Measurements from ENCODE around the gene PTGDR.

The PTGDR gene

DNA sequence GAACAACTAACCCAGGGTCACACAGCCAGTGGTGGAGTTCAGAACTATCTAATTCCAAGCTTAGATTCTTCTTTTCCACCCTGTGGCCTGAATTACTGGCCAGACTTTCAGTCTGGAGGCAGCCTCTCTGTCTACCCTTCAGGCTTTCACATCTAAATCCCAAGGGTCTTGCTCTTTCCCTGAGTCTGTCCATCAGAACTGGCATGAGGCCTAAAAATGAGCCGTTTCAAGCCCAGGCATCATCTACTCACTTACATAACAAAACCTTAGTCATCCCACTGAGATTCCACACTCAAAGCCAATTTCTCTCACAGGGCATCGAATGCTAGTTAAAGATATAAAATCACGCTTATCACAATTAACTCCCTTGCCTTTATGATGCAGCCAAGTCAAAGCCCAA is 1.3 kb upstream of the PTGDR start:
- no peak for FAIRE-seq

DNA sequence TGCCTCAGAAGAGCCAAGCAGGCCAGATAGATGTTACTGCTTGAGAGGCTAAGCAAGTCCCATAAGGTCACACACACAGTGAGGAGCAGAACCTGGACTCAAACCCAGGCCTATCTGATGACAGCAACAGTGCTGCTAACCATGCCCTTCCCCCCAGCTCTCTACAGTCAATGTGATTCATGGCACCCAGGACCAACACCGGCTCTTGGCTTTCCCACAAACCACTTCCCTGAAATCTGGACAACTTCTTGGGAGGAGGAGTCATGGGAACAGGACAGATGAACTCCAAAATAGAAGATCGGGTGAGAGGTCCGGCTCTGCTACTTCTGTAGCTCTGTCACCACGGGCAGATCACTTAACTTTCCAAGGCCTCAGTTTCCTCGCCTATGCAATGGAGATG is 716 bp upstream of the PTGDR start:
- FAIRE-seq = no peak

DNA sequence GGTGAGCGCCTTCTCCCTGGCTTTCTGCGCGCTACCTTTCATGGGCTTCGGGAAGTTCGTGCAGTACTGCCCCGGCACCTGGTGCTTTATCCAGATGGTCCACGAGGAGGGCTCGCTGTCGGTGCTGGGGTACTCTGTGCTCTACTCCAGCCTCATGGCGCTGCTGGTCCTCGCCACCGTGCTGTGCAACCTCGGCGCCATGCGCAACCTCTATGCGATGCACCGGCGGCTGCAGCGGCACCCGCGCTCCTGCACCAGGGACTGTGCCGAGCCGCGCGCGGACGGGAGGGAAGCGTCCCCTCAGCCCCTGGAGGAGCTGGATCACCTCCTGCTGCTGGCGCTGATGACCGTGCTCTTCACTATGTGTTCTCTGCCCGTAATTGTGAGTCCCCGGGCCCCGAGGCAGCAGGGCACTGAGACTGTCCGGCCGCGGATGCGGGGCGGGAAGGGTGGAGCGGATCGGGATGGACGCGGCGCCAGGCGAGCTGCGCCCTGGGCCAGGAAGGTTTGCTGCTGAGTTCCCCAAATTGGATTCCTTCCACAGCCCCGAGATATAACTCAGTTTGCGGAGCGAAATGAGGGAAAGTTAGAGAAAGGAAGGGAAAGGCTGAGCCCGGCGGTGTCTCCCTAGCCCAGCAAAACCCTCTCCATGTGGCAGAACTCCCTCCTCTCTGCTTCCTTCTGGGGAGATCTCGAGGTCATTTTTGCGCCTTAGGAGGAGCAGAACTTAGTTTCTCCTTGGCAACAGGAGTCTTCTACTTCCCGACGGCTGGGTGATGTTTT is 972 bp downstream of the PTGDR start:
- FAIRE-seq = no peak

DNA sequence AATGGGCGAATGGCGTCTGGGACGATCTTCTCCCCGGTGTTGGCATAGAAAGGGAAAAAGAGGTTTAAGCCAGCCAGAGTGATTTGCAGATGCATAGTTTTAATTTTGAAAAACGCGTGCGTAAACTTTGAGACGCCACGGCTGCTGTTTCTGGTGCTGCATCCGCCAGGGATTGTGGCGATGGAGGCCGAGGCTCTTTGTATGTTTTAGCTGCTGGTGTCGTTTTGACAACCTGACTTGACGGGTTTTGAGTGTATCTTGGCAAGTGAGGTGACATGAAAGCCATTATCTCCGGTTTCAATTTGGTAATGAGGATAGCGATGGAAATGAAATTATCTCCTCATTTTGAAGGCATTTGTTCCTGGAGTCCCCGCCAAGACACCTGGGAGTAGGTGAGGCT is 1.6 kb downstream of the PTGDR start:
- FAIRE-seq = no peak

DNA sequence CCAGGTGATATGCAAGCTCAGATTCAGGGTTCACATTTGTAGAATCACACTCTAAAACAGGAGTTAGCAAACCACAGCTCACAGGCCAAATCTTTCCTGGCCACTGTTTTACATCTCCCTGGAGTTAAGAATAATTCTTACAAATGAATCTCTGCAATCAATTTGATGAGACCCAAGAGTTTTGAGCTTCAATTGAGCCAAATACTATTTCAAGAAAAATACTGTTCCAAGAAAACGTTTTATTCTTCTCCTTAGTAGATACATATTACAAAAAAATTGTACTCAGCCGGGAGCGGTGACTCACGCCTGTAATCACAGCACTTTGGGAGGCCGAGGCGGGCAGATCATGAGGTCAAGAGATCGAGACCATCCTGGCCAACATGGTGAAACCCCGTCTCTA is 2.5 kb downstream of the PTGDR start:
- FAIRE-seq = no peak

DNA sequence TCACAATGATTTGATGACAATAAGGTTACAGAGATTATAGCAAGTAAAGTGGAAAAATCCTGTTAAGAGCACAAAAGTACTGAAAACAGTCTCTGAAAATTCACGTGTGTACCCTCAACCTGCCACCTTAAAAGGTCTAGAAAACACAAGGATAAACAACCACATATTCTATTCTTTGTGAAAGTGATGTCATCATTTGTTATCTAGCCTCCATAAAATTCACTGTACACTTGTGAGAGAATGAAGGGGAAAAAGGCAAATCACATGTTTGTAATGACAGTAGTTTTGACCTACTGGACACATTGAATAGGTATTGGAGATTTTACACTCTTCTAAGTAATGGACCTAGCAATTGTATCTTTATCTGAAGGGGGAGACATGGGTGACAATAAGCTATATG is 4.0 kb downstream of the PTGDR start:
- no peak for FAIRE-seq

DNA sequence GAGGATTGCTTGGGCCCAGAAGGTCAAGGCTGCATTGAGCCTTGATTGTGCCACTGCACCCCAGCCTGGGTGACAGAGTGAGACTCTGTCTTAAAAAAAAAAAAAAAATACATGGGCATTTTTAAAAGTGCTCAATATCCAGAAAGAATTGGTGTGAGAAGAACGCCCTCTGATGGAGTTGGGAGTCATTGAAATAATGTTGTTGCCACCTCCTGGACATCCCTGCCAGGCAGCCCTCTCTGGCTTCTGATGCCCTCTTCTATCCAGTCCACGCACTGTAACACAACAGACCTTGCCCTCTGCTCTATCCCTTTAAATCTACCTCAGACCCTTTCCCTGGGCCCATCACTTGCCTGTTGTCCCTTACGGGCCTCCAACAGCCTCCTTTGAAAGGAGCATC is 4.9 kb downstream of the PTGDR start:
- no peak for FAIRE-seq

DNA sequence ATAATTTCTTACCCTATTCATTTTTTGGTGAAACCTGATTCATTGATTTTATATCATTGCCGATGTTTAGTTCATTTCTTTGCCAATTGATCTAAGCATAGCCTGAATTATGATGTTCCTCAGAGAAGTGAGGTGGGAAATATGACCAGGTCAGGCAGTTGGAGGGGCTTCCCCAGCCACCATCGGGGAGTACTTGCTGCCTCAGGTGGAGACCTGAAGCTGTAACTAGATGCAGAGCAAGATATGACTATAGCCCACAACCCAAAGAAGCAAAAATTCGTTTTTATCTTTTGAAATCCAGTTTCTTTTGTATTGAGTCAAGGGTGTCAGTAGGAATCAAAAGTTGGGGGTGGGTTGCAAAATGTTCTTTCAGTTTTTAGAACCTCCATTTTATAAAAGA is 7.9 kb downstream of the PTGDR start:
- FAIRE-seq = no peak

DNA sequence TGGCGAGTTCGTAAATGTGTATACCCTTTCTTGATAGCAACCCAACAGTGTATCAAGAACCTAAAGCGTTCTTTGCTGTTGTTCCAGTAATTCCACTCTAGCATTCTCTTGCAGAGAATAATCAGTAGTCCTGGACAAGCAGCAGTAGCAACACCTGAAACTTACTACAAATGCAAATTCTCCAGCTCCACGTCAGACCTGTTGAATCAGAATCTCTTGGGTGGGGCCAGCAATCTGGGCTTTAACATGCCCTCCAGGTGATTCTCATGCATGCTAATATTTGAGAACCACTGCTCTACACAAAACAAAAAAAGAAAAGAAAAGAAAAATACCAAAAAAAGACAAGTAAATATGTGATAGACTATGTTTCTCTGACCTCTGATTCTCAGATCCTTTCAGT is 10.1 kb downstream of the PTGDR start:
- no peak for FAIRE-seq

DNA sequence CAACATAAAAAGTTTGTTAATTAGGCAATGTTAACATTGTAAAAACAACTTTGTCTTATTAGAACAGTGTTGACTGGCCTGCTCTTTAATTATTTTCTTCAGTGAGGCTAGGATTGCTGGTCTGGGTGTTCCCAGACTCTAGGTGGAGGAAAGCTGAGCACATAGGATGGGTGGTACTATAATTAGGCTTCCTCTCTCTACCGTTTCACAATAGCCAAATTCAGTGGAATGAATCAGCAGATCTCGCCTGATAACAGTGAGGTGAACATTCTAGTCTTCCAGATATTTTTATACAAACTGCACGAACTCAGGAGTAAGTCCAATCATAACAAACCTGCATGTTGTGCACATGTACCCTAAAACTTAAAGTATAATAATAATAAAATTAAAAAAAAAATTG is 11.9 kb downstream of the PTGDR start:
- FAIRE-seq = no peak

DNA sequence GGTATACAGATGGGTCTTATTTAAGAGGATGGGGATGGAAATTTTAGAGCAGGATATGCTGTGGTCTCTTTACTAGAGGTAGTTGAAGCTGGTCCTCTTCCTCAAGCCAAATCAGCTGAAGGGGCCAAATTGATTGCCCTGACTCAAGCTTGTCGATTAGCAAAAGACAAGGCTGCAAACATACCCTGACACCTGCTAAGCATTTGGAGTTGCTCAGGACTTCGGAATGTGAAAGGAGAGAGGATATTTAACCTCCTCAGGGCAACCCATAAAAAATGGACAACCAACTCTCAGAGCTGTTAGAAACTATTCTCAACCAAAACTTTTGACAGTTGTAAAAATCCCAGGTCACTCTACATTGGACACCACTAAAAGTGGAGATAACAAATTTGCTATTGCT is 15.6 kb downstream of the PTGDR start:
- no peak for FAIRE-seq

DNA sequence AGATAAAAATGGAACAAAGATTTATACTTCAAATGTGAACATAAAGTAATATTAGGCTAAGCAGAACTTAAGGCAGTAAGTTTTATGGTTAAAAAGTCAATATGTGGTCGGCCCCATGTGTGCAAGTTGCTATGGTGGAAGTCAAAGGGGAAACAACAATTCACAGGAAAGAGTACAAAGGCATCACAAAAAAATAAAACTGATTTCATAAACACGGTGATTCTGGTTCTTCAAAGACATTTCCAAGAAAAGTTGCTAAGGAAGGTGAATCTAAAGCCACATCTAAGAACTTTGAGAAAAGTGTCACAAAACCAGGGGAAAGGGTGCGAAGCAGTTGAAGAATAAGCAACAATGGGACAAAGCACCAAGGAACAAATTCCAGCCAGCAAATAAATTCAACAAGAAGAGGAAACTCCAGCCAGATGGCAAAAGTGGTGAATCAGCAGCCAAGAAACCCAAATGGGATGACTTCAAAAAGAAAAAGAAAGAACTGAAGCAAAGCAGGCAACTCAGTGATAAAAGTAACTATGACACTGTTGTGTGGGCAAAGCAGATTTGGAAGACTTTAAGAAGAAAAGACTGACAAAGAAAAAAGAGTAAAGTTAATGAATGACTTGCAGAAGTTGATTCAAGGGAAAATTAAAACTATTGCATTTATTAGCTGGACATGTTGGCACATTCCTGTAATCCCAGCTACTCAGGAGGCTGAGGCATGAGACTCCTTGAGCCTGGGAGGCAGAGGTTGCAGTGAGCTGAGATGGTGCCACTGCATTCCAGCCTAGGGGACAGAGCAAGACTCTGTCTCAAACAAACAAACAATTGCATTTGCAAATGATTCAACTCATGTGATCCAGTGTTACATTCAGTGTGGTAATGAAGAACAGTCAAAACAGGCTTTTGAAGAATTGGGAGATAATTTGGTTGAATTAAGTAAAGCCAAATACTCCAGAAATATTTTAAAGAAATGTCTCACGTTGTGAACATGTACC is 19.5 kb downstream of the PTGDR start:
- no peak for FAIRE-seq

DNA sequence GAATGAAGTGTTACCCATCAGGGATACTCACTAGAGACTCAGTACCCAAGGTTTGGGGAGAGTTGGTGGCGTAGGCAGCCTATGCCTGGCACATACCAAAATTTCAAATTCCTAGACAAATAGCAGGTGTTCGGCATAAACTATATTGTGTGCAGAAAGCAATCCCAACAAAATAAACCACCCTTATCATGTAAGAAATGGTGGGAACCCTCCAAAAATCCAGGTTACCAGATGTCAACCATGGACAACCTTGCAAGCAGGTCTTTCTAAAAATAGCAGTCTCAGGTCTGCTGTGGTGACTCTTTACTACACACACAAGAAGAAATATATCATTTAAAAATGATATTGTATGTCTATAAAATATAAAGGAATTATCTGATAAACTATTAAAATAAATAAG is 28.9 kb downstream of the PTGDR start:
- no peak for FAIRE-seq

DNA sequence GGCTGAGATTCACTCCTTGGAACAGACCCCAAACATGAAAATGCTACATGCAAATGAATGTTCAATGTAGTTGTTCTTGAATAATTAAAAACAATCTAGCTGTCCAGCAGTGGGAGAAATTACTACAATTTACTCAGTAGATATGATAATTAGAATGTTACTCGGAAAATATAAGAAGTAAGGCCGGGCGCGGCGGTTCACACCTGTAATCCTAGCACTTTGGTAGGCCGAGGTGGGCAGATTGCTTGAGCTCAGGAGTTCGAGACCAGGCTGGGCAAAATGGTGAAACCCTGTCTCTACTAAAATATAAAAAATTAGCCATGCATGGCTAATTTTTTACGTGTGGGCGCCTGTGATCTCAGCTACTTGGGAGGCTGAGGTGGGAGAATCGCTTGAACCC is 31.3 kb downstream of the PTGDR start:
- no peak for FAIRE-seq

DNA sequence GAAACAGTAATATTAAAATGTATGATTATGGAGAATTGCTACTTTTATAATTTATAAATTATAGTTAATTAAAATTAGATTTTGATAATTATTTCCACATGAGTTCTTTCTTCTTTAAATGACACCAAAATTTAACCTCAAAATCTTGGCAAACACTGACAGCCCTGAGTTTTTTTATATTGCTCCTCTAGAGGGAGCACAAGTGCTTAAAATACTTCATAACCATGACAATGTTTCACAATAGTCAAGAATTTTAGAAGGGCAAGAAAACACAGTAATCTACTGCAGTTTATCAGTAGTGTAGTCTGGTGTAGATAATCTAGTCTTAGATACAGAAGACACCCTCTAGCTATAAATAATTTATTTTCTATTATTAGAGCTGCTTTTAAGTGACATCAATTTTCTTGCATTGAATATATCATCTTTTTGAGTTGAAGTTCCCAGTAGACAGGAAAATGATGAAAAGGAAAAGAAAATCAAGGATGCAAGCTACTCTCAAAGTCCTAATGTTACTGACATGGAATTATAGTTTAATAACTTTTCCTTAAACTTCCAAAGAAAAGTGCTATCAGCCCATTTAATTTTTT is 32.3 kb downstream of the PTGDR start:
- FAIRE-seq = peak; percentile 98

DNA sequence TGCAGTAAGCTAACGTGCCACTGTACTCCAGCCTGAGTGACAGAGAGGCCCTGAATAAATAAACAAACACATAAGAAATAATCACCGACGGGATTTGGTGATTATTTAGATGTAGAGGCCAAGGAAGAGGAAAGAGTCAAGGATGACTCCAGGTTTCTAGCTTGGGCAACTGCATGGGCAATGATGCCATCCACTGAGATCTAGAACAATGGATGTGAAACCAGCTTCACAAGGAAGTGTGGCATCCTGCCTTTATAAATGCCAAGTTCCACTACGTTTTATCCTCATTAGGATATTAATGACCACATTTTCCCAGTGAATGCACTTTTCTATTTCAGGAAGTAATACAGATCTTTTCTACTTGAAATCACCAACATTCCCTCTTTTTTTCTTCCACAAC is 35.7 kb downstream of the PTGDR start:
- FAIRE-seq = no peak

DNA sequence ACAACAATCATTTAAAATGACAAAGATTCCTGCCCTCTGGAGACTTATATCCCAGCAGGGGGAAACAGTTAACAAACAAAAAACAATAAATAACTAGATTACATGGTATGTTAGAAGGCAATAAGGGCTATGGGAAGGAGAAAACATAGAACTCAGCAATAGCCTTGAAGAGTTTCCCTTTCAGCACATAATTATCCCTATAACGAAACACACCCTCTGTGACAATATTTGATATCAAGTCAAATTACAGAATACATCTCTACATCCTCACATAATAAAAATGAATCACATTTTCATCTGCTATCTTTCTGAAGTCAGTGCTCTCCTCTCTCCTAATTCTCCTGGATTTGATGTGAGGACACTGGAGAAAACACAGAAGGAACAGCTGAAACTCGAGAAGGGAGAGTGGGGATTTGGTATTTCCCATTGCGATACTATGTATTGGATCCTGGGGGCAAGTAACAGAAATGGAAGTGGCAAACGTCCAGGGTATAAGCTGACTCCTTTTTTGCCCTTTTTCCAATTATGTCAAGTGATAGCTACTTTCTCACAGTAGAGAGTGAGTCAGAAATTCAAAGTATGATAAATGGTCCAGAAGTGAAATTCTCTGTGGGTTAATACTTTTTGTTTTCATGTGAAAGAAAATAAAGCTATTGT is 36.9 kb downstream of the PTGDR start:
- FAIRE-seq = no peak

DNA sequence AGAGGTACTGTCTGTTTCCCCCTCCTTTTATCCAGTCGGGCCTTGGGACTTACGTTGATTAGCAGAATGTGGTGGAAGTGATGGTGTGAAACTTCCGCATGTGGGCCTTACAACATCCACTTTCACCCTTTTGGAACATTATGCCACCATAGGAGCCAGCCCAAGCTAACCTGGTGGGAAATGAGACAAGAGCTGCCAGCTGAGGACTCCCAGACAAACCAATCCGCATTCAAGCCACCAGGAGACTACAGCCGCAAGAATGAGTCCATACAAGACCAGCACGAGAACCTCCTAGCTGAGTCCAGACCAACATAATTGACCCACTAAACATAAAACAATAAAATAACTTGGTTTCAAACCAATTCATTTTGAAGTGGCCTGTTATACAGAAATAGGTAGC is 37.5 kb downstream of the PTGDR start:
- FAIRE-seq = no peak

DNA sequence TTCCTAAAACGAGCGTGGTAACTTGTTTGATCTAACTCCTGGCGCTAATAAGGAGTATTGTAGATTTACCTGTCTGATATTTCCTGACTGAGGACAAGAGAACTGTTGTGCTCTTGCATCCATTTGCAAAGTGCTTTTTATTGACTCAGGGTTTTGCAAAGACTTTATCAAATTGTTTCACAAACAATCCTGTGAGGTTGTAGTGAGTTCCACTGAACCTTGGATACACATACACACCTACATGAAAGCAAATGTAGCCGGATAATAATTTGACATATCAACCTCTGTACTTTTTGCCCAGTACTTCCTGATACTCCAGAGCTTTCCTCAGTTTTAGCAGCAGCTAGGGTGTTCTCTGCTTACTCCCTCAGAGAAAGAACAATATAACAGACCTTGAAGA is 39.9 kb downstream of the PTGDR start:
- no peak for FAIRE-seq

DNA sequence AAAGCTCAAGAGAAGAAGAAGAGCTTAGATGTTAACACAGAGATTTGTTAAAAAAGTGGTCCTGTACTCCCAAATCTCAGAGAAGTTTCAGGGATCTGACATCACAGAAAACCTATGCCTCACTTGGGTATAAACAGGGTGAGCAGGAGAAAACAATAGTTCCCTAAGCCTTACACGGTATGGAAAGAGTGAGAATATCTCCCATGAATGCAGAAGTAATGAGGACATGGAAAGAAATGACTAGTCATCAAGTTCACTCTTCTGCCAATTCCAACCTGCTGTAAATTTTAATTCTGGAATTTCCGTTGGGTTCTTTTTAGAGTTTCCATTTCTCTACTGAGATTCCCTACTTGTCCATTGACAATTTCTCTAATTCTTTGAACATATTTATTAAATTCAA is 40.4 kb downstream of the PTGDR start:
- no peak for FAIRE-seq

DNA sequence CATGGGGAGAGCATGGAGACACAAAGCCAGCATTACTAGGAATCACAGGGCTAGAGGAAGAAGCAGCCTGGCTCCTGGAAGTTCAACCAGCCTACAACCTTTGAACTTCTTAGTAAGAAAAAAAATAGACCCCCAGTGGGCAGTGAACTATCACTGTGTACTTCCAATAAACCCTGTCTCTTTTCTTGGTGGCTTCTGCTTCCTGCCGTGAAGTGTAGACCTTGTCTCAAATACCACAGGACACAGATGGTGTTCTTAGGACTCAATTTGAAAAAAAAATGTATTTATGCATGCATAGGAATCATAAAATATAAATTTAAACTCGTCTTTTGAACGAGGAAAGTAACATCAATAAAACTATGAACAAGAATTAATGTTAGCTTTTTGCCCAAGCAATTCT is 43.0 kb downstream of the PTGDR start:
- FAIRE-seq = no peak

DNA sequence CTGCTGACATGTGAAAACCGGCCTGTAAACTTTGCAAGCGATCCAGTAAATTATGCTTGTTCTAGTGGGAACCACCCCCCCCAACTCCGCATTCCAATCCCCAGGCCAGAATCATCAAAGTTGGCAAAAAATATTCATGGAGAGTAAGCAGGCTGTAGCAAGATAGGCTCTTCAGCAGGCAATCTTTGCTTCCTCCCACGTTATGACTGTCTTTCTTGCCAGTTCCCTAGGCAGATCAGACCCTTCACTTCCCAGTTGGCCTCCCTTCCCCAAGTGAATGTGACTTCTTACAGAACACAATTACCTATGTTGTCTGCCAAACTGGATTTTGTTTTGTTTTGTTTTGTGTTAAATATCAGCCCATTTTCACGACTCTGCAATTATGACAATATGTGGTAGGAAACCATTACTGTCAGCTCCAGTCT is 45.4 kb downstream of the PTGDR start:
- FAIRE-seq = no peak

DNA sequence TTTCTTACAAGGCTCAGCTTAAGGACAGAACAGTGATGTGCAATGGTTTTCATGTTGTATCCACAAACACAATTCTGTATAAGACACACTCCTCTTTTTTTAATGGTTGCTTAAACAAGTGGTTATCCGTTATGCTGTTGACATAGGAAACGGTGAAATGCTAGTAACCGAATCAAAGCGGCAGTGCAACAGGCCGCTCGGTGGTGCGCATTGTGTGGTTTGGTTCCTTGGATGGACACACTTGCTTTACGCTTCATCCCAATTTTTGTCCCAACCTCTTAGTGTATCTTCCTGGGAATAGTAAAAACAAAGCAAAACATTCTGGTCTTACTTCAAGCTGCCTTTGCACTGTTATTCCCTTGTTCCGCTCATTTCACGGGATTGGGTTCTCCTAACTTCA is 46.0 kb downstream of the PTGDR start:
- no peak for FAIRE-seq

Data from endometrium (tissue), 2 donors.